A549 (cell line): ENCODE data around the gene HTR6. TPM values are rescaled to one million over a fixed set of nuclear protein-coding genes. Genes with fewer than 3 reads are reported as not detected.

ENCODE experiments used
- ATAC-seq, 2 experiments: fragments of 200-7000 bp in 1 of 2; fragments of >200 bp in 1 of 2; cut with Nextera tagmentation in 1 of 2; cut with Tn5 transposase in 1 of 2; 3 replicates each; pipeline versions ENCODE4 v1.8.0 to v1.9.1; 2018 to 2020; ENCODE audit warnings: mild to moderate bottlenecking in 1 of 2, moderate library complexity in 1 of 2
- CTCF ChIA-PET: fragments of 300-600 bp; sonication (Branson Sonifier 250); formaldehyde crosslinking; extraction: SDS; loops from one replicate; lab custom pipeline; 2021; ENCODE audit warnings: antibody characterized with exemption, inconsistent platforms; lab: Yijun Ruan, JAX
- POLR2A ChIA-PET: fragments of 350-600 bp; formaldehyde crosslinking; extraction: SDS; loops from one replicate; lab custom pipeline; 2021; ENCODE audit warnings: antibody characterized with exemption, inconsistent platforms; lab: Yijun Ruan, JAX
- DNase-seq, 2 experiments: peaks; one replicate each; pipeline versions ENCODE4 v3.0.0 to v3.0.0-alpha.2; 2011 to 2016; ENCODE audit warnings: low read depth in 1 of 2, low spot score in 1 of 2
- FAIRE-seq: peaks from 2 replicates; lab custom pipeline; 2011; peaks lifted over from hg19 to GRCh38; lab: Jason Lieb, UNC
- H3K27ac ChIP-seq, 2 experiments: fragments of >200 bp; sonication (Bioruptor Twin); formaldehyde crosslinking; 3 replicates each; pipeline ENCODE4 v1.5.1; 2016 to 2017
- H3K4me1 ChIP-seq: fragments of >200 bp; sonication (Bioruptor Twin); formaldehyde crosslinking; 3 replicates; pipeline ENCODE4 v1.6.1; 2016
- H3K4me2 ChIP-seq: fragments of >200 bp; sonication (Bioruptor Twin); formaldehyde crosslinking; 3 replicates; pipeline ENCODE4 v1.6.1; 2016
- H3K4me3 ChIP-seq: fragments of >200 bp; sonication (Bioruptor Twin); formaldehyde crosslinking; 3 replicates; pipeline ENCODE4 v1.5.1; 2016
- H3K9me3 ChIP-seq: fragments of >200 bp; sonication (Bioruptor Twin); formaldehyde crosslinking; 3 replicates; pipeline ENCODE4 v1.6.1; 2016
- BHLHE40 ChIP-seq: IDR thresholded peaks from 2 replicates; pipeline ENCODE4 v1.6.1; 2012; ENCODE audit warnings: low read depth, low read length, inconsistent platforms
- CEBPB ChIP-seq, 2 experiments: fragments of >200 bp in 1 of 2; sonication (Bioruptor Twin) in 1 of 2; formaldehyde crosslinking in 1 of 2; IDR thresholded peaks; 2 replicates each; pipeline ENCODE4 v1.6.1; 2012 to 2016
- CHD2 ChIP-seq: fragments of 150-350 bp; IDR thresholded peaks from 2 replicates; pipeline ENCODE4 v1.6.1; 2014; ENCODE audit warnings: low read length; ENCODE audit not compliant: partially characterized antibody
- CTCF ChIP-seq: fragments of >200 bp; sonication (Bioruptor Twin); formaldehyde crosslinking; IDR thresholded peaks from 3 replicates; pipeline ENCODE4 v1.5.1; 2016
- EHF ChIP-seq: fragments of 250-450 bp; sonication (Bioruptor Pico); IDR thresholded peaks from 2 replicates; pipeline ENCODE4 v1.5.0; 2020; ENCODE audit warnings: mild to moderate bottlenecking
- FOSL2 ChIP-seq, 2 experiments: fragments of 450-650 bp in 1 of 2; fragments of >200 bp in 1 of 2; sonication (Bioruptor Twin) in 1 of 2; formaldehyde crosslinking; IDR thresholded peaks; 2 replicates each; pipeline versions ENCODE4 v1.5.0 to v1.6.1; 2016 to 2020; ENCODE audit warnings: mild to moderate bottlenecking in 1 of 2, moderate library complexity in 1 of 2
- GATA3 ChIP-seq: IDR thresholded peaks from 2 replicates; pipeline ENCODE4 v1.6.1; 2012; ENCODE audit warnings: borderline replicate concordance
- HOXB13 ChIP-seq: fragments of 250-450 bp; sonication (Bioruptor Pico); IDR thresholded peaks from 2 replicates; pipeline ENCODE4 v1.5.0; 2020; ENCODE audit warnings: low read depth, mild to moderate bottlenecking, moderate library complexity
- KDM1A ChIP-seq: fragments of 200-600 bp; sonication (generic); IDR thresholded peaks from 2 replicates; pipeline ENCODE4 v1.6.1; 2016; ENCODE audit warnings: low read depth, mild to moderate bottlenecking
- KDM5A ChIP-seq: fragments of 200-600 bp; sonication (generic); IDR thresholded peaks from 2 replicates; pipeline ENCODE4 v1.6.1; 2016; ENCODE audit warnings: antibody characterized with exemption, mild to moderate bottlenecking
- MAZ ChIP-seq: fragments of 150-350 bp; IDR thresholded peaks from 2 replicates; pipeline ENCODE4 v1.6.1; 2014; ENCODE audit warnings: antibody characterized with exemption, low read depth, low read length, borderline replicate concordance
- POLR2A ChIP-seq: IDR thresholded peaks from 2 replicates; pipeline ENCODE4 v1.6.1; 2012; ENCODE audit warnings: mild to moderate bottlenecking, low read length
- RCOR1 ChIP-seq: fragments of 150-350 bp; IDR thresholded peaks from 2 replicates; pipeline ENCODE4 v1.6.1; 2014; ENCODE audit warnings: antibody characterized with exemption, low read length, low read depth
- TFCP2L1 ChIP-seq: fragments of 250-450 bp; sonication (Bioruptor Pico); IDR thresholded peaks from 2 replicates; pipeline ENCODE4 v1.5.0; 2021; ENCODE audit warnings: mild to moderate bottlenecking
- TP53 ChIP-seq: fragments of 250-450 bp; sonication (Bioruptor Pico); IDR thresholded peaks from 2 replicates; pipeline ENCODE4 v1.5.0; 2021; ENCODE audit warnings: mild to moderate bottlenecking, moderate library complexity
- ZC3H11A ChIP-seq: fragments of 450-650 bp; IDR thresholded peaks from 2 replicates; pipeline ENCODE4 v1.6.1; 2014; ENCODE audit warnings: antibody characterized with exemption, mild to moderate bottlenecking
- ZNF302 ChIP-seq: fragments of 250-450 bp; sonication (Bioruptor Pico); IDR thresholded peaks from 2 replicates; pipeline ENCODE4 v1.9.0; 2021; ENCODE audit warnings: inconsistent platforms, mild to moderate bottlenecking, moderate library complexity
- WGBS: methylation state at CpG from one replicate; pipeline ENCODE4 v1.1.6; 2017; ENCODE audit errors: missing lambda C conversion rate; 5-methylcytosine and 5-hydroxymethylcytosine counted together
- polyA plus RNA-seq, 4 experiments: library from polyadenylated mRNA; depleted of rRNA in 3 of 4; stranded (reverse); fragments of >200 nt; fragmentation: RNase III in 1 of 4; extraction: RNeasy Plus Mini Kit Qiagen cat#74134 plus additional on column Dnase treatment in 1 of 4; gene quantifications; 2 replicates in 3 of 4; 3 replicates in 1 of 4; pipeline ENCODE4 v1.2.3, GENCODE V29; 2011 to 2017
- TF ChIP-seq, protein P1 (sequence below): fragments of 250-450 bp; sonication (Bioruptor Pico); IDR thresholded peaks from 2 replicates; pipeline ENCODE4 v1.5.0; 2020; ENCODE audit warnings: low read depth, mild to moderate bottlenecking, moderate library complexity
- TF ChIP-seq, protein P2 (sequence below): fragments of >200 bp; sonication (Bioruptor Twin); formaldehyde crosslinking; IDR thresholded peaks from 3 replicates; pipeline ENCODE4 v1.6.1; 2016
- TF ChIP-seq, protein P3 (sequence below): IDR thresholded peaks from 2 replicates; pipeline ENCODE4 v1.6.1; 2012
- TF ChIP-seq, protein P4 (sequence below): fragments of 200-600 bp; sonication (generic); IDR thresholded peaks from 2 replicates; pipeline ENCODE4 v1.6.1; 2016; ENCODE audit warnings: antibody characterized with exemption, mild to moderate bottlenecking, moderate library complexity

Gene HTR6
- polyA plus RNA-seq, 2 of the 4 experiments (the other 2 are of a cell fraction) = 0.21 TPM; not detected in 1

GRCh38 chr1:19639999-19640362, 24.7 kb upstream of the HTR6 start:
- Histone ChIP-seq H3K27ac (peak overlapping the region; percentile 66 to 72; a peak in 4 of 6 replicates), H3K4me3 (no peak overlapping the region), H3K4me2 (peak overlapping the region; percentile 68), H3K9me3 (no peaks in the 10 kb centered on the region), H3K4me1 (peaks cover 46% of the 10 kb centered on the region)
- DNase-seq (peak; percentile 36 to 75), FAIRE-seq (no peak), ATAC-seq (peak in 1 of 2 experiments; percentile 14; a peak in 2 of 6 replicates)
- TF ChIP-seq FOSL2 (IDR thresholded peaks at IDR 0.05) = no peak
- TF ChIP-seq FOSL2 (CRISPR knock-in tag; IDR thresholded peaks at IDR 0.05) = 0 out of 2 replicates have a peak, but pooled peaks have one; percentile 10
- no peak for TF ChIP-seq GATA3
- TF ChIP-seq CEBPB (IDR thresholded peaks at IDR 0.05) = peak; percentile 85 to 95
- TF ChIP-seq, protein P1, sequence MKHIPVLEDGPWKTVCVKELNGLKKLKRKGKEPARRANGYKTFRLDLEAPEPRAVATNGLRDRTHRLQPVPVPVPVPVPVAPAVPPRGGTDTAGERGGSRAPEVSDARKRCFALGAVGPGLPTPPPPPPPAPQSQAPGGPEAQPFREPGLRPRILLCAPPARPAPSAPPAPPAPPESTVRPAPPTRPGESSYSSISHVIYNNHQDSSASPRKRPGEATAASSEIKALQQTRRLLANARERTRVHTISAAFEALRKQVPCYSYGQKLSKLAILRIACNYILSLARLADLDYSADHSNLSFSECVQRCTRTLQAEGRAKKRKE (CRISPR knock-in tag) = no peak
- POLR2A ChIA-PET = no interaction called here
- 7% methylated on average over 3 of the region's 3 CpGs for WGBS
- CTCF ChIA-PET = interaction anchor here (0.8 to 3.5 kb wide), 3 partner anchors 11 to 296 kb away, joined by 3 to 20 read pairs (median 3); no protein-coding TSS in a partner anchor

DNA sequence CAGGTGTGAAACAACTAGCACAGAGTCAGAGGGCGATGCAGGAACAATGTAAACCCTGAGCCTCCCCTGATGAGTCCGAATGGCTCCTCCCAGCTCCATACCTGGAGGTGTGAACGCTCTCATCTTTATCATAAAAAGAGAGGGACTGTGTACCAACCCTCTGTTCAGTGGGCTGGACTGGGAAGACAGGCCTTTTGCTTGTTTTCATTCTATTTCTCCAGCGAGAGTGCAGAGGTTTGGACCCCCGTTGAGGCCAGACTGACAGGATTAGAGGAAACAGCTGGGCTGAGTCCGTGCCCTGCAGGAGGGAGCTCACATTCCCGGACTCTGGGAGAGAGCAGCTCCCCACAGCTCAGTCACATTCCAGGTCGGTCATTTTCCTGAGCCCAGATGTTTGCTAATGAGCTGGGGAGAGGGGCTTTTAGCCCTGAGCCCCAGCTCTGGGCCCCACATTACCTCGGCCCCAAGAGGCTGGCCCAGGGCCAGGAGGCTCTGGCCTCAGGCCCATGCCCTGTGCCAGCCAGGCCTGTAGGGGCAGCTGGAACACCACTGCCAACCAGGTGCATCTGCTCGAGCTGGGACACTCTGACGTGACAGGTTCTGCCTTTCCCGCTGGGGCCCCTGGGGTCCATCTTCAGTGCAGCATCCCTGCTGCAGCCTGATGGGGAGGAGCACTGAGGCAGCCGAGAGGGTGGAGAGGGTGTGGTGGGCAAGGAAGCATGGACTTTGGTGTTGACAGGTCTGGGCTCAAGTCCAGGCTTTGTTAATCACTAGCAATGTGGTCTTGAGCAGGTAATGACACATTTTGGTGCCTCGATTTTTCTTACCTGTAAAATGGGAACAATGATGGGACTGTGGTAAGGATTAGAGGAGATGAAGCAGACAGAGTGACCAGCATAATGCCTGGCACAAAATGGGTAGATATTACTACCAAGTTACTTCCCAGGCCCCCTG, 24.0 kb upstream of the HTR6 start:
- peak; percentile 41 to 60 for DNase-seq
- Histone ChIP-seq H3K4me2 (peak overlapping the region; percentile 68), H3K4me1 (peaks cover 51% of the 10 kb centered on the region), H3K4me3 (no peak overlapping the region), H3K27ac (peak overlapping the region; percentile 66 to 72; a peak in 4 of 6 replicates), H3K9me3 (no peaks in the 10 kb centered on the region)
- WGBS = 14% methylated on average over 8 of the region's 14 CpGs
- no peak for FAIRE-seq
- TF ChIP-seq, protein P2, sequence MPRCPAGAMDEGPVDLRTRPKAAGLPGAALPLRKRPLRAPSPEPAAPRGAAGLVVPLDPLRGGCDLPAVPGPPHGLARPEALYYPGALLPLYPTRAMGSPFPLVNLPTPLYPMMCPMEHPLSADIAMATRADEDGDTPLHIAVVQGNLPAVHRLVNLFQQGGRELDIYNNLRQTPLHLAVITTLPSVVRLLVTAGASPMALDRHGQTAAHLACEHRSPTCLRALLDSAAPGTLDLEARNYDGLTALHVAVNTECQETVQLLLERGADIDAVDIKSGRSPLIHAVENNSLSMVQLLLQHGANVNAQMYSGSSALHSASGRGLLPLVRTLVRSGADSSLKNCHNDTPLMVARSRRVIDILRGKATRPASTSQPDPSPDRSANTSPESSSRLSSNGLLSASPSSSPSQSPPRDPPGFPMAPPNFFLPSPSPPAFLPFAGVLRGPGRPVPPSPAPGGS = no peak
- TF ChIP-seq CHD2 (no peak), RCOR1 (no peak), MAZ (no peak), KDM1A (peak; percentile 48; the same call in 1 of the 2 replicates), EHF (CRISPR knock-in tag) (no peak), BHLHE40 (no peak)
- TF ChIP-seq, protein P1 (CRISPR knock-in tag) = no peak
- peak; percentile 45 to 54; a peak in 5 of 6 replicates for ATAC-seq
- CTCF ChIA-PET = interaction anchor here (0.6 to 3.5 kb wide), 9 partner anchors 10 to 297 kb away, joined by 3 to 20 read pairs (median 3); no protein-coding TSS in a partner anchor
- POLR2A ChIA-PET = no interaction called here

DNA sequence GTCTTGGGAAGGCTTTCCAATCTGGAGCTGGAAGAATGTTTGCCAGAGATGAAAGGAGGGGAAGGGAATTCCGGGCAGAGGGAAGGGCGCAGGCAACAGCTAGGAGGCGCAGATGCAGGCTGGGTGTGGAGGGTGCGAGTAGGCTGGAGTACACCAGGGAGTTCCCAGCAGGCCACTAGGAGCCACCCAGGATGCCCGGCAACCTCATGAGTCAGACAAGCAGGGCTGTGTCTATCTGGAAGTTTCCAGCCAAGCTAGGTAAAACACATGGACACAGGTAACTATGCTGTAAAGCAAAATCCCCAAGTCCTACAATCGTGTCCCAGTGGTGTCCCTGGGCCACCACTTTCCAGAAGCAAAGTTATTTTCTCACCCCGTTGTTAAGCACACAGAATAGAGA, 21.6 kb upstream of the HTR6 start:
- peak overlapping the region; percentile 84 to 91 for H3K27ac ChIP-seq
- ChIA-PET POLR2A (interaction anchor here (1.9 kb wide), 1 partner anchor 47 kb away, joined by 7 read pairs; a partner anchor contains a TSS), CTCF (interaction anchor here (0.6 to 2.1 kb wide), 14 partner anchors 11 to 252 kb away, joined by 3 to 8 read pairs (median 4); partner anchors contain the start of gene CAPZB)
- no peak overlapping the region for H3K4me3 ChIP-seq
- WGBS = 14% methylated on average over 7 of the region's 7 CpGs
- ATAC-seq (peak; percentile 82 to 86), FAIRE-seq (no peak), DNase-seq (peak; percentile 85 to 88)
- H3K4me1 ChIP-seq = peaks cover 55% of the 10 kb centered on the region
- H3K4me2 ChIP-seq = peak overlapping the region; percentile 89
- H3K9me3 ChIP-seq = no peaks in the 10 kb centered on the region
- TF ChIP-seq TP53 (CRISPR knock-in tag) (no peak), CTCF (peak; percentile 23; the same call in 1 of the 3 replicates), POLR2A (peak; percentile 19; the same call in 1 of the 2 replicates), ZC3H11A (no peak), ZNF302 (CRISPR knock-in tag) (no peak), HOXB13 (CRISPR knock-in tag) (no peak), KDM5A (no peak), TFCP2L1 (CRISPR knock-in tag) (no peak)
- TF ChIP-seq, protein P3, sequence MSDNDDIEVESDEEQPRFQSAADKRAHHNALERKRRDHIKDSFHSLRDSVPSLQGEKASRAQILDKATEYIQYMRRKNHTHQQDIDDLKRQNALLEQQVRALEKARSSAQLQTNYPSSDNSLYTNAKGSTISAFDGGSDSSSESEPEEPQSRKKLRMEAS = peak; percentile 25; the same call in 1 of the 2 replicates
- TF ChIP-seq, protein P4, sequence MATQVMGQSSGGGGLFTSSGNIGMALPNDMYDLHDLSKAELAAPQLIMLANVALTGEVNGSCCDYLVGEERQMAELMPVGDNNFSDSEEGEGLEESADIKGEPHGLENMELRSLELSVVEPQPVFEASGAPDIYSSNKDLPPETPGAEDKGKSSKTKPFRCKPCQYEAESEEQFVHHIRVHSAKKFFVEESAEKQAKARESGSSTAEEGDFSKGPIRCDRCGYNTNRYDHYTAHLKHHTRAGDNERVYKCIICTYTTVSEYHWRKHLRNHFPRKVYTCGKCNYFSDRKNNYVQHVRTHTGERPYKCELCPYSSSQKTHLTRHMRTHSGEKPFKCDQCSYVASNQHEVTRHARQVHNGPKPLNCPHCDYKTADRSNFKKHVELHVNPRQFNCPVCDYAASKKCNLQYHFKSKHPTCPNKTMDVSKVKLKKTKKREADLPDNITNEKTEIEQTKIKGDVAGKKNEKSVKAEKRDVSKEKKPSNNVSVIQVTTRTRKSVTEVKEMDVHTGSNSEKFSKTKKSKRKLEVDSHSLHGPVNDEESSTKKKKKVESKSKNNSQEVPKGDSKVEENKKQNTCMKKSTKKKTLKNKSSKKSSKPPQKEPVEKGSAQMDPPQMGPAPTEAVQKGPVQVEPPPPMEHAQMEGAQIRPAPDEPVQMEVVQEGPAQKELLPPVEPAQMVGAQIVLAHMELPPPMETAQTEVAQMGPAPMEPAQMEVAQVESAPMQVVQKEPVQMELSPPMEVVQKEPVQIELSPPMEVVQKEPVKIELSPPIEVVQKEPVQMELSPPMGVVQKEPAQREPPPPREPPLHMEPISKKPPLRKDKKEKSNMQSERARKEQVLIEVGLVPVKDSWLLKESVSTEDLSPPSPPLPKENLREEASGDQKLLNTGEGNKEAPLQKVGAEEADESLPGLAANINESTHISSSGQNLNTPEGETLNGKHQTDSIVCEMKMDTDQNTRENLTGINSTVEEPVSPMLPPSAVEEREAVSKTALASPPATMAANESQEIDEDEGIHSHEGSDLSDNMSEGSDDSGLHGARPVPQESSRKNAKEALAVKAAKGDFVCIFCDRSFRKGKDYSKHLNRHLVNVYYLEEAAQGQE = no peak
